HG03095 (cell line): ENCODE data around the gene STIM2.
"Not testable (repeated sequence)": the region's sequence is repeated elsewhere in the genome, so short reads cannot be mapped to it uniquely, and the experiment has no call there.

Experiments used
- ATAC-seq: cut with Tn5 transposase; IDR thresholded peaks from one replicate; pipeline ENCODE4 v1.9.1; 2021; ENCODE audit warnings: moderate library complexity; ENCODE audit not compliant: unreplicated experiment

The STIM2 gene

DNA sequence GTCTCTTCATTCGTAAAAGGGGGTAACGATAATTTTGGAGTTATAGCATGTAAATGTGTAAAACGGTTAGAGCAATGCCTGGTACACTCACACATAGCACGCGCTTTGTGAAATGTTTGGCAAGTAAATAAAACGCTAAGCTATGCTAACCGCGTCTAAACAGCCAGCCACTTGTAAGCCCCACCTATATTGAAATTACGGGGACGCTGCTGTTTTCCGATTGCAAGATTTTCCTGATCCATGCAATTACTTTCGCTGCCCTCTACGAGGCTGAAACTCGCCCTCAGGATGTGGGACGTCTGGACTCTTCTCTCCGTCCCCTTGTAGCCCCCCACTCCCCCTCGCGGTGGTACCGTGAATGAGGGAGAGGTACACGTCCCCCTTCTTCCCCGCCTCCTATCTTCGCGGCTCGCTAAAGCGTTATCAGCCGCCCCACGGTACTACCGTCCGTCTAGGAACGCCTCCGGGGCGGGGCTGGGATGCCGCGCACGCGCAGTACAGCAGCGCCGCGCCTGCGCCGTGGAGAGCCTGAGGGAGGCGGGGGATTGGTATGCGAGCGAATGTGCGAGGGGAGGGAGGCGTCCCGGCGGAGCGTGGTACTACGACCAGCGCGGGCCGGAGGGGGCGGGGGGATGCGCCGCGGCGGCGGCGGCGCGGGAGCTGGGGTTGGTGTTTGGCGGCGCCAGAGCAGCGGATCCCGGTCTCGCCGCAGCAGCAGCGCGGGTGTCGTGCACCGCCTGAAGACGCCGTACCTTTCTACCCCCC lies at the start of gene STIM2:
STIM2 (plus strand) TSS at position 685 of the 765 bp plus-strand sequence.
- ATAC-seq: peak; percentile 53

DNA sequence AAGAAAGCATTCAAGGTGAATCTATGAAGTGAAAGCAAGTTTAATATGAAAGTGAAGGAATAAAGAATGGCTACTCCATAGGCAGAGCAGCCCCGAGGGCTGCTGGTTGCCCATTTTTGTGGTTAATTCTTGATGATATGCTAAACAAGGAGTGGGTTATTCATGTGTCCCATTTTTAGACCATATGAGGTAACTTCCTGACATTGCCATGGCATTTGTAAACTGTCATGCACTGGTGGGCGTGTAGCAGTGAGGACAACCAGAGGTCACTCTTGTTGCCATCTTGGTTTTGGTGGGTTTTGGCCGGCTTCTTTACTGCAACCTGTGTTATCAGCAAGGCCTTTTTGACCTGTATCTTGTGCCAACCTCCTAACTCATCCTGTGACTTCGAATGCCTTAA lies 49.1 kb upstream of the STIM2 start:
- ATAC-seq: not testable (repeated sequence)

DNA sequence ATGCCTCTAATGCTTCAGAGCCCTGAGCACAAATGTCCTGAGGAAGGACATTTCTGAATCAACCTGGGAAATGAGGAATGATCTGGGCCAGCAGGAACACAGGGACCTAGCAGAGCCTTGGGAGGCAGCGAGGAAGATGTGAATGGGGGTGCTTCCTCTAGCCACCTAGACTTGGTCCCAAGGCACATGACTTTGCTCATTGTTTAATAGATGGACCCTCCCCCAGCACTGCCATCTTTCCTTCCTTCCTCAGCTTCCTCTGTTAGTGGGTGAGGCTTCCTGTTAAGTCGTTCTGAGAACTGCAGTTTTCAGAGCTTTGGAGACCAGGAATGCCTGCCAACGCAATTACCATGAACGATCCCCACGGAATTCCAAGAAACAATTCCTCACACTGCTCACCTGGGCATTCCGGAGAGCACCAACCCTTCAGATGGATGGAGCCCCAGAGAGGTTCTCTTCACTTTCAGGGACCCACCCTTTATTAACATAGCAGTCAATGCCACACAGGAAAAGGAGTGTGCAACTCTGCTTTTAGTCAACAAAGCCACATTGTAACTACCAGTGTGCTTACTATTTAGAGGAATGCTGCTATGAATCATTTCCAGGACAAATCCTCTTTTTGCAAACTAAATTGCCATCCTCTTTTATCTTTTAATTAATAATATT lies 48.5 kb upstream of the STIM2 start:
- no peak for ATAC-seq

DNA sequence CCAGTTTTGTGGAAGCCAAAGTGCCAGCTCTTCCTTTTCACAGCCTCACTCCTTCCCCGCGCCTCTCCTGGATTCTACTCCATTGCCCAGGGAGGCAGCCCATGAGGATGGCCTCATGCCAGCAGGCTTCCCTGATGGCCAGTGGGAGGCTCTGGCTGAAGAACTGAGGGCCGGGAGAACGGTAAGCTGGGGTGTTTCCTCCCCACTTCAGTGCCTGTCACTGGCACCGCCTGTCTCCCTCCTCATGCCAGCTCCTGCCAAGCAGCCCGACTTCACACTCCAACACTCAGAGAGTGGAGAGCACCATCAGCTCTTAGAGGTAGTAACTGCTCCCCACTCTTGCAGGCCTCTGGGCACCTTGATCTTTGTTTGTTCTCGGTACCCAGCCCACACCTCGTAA lies 46.9 kb upstream of the STIM2 start:
- no peak for ATAC-seq

DNA sequence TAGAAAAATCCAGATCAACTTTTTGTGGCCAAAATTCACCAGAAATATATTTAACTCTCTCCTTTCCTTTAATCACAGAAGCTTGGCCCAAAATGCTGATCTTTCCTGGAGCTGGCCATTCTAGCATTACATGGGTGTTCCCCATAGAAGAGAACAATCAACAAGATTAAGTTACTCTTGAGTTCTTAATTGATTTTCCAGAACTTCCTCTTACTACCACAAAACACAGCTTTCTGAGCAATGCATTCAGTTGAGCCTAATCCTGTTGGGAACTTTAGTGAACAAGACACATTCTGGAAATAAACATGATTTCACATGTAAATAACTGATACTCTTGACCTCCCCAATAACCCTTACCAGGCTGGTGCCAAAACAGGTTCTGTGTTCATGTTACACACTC lies 45.4 kb upstream of the STIM2 start:
- no peak for ATAC-seq

DNA sequence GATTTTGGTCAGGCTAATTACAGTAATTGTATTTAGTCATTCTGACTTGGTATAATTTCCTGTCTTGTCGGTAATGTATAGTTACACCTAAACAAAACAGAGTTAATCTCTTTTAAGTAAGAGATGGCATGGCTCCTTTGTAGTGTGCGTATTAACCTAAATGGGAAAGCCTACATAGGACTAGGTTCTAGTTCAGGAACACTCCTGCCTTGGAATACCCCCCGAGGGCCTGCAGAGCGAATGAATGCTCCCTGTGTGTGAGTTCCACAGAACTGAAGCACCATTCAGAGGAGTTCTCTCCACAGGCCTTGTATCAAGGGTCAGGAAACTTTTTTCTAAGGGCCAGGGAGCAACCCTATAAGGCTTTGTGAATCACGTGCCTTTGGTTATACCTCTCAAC lies 44.9 kb upstream of the STIM2 start:
- ATAC-seq: no peak

DNA sequence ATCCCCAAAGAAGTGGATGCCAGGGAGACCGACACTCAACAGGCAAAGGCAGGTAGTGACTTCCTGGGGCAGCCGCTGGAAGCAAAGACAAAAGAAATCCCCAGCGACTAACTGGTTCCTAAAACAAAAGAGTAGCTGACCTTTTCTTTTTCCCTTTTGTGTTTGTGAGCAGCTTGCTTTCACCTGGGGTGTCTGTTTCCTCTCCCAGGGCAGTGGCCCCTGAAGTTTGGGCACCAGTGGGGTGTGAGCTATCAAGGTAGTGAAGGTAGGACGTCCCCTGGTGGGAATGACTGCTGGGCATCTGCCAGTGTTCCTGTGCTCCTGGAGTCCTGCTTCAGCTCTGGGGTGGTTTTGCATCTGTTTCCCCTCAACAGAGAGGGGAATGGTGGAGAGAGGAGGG lies 41.6 kb upstream of the STIM2 start:
- ATAC-seq: no peak

DNA sequence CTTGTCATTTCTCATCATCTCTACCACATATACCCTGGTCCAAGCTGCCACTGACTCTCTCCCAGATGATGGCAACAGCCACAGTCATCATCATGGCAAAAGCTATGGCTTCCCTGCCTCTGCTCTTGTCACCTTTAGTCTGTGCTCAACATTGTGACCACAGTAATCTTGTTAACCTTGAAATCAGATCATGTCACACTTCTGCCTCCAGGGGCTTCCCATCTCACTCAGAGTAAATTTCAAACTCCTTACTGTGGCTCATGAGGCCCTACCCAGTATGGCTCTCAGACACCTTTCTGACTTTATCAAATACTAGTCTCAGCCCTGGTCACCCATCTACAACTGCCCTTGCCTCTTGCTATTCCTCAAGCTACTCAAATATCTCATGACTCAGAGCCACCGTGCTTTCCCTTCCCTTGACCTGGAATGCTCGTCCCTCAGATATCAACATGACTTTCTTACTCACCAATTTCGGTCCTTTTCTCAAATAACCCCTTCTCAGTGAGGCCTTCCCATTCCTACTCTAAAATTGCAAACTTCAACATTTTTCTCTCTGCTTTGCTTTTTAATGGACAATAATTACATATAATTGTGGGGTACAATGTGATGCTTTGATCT lies 41.1 kb upstream of the STIM2 start:
- ATAC-seq: no peak

DNA sequence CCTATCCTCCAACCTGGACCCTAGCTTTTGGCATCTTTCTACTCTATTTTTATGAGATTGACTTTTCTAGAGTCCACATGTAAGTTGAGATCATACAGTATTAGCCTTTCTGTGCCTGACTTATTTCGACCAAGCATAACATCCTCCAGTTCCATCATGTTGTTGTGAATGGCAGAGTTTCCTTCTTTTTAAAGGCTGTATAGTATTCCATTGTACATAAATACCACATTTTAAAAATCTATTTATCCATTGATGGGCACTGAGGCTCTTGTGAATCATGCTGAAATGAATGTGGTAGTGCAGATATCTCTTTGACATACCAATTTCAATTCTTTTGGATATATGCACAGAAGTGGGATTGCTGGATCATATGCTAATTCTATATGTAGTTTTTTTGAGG lies 40.3 kb upstream of the STIM2 start:
- ATAC-seq: no peak

DNA sequence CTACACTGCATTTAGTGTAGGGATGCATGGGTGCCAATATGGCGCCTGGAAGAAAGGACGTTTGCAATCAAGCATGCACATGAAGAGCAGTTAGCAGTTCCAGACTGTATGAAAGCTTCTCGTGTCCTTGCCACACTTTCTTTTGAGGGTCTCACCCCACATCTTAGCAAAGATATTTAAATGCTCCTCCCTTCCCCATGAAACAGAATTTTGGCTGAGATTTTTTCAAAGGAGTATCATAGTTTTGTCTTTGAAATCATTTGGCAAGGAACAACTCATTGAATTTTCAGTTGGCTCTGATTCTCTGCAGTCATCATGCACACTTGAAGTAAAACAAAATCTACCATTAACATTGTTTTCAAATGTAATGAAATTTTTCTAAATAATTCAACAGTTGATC lies 39.6 kb upstream of the STIM2 start:
- no peak for ATAC-seq

DNA sequence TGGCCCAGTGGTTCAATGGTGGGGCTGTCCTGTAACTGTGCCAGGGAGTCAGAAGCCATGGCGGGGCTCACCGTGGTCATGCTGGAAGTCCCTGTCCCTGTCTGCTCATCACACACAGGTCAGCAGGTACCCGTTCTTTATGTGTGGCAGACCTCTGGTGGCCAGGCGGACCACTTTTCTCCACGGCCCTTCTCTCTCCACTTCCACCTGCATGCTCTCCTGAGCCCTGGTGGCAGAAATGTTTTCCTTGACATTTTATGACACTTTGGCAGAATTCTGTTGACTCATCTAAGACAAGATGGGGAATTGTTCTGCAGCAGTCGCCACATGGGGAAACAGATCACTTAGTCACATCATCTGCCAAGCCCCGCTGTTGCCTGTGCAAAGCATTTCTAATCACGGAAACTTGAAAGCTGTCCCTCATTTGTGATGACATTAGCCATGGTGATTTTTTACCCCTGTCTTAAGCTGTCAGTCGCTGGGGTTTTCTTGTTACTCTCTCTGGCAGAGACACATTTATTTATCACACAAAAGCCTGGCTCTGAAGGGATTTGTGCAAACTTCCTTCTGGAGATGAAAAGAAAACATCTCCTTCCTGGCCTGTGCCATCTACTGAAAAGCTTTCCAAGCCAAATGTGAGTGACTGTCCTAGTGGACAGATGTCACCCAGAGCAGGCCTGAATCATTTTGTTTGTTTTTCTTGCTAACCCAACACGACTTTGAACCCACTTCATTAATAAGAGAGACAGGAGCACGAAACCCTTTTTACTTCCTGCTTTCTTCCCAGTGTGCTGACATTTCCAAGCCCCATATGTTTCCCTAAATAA lies 38.8 kb upstream of the STIM2 start:
- no peak for ATAC-seq

DNA sequence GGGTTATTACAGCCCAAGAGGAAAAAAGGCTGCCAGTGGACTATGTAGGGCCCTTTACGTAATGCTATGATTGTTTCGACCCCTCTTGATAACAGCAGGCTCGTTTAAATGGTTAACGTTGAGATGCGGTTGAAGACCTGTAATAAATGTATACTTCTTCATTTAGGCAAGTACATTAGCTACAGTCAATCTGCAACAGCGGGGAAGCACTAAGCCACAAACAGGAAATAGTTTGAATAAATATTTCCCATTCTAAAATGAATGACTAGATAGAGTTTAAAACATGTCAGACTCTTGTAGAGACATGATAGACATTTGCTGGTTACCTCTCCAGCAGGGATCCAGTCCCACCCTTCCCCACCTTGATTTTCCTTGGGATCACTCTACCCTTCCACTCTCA lies 38.1 kb upstream of the STIM2 start:
- ATAC-seq: peak; percentile 48

DNA sequence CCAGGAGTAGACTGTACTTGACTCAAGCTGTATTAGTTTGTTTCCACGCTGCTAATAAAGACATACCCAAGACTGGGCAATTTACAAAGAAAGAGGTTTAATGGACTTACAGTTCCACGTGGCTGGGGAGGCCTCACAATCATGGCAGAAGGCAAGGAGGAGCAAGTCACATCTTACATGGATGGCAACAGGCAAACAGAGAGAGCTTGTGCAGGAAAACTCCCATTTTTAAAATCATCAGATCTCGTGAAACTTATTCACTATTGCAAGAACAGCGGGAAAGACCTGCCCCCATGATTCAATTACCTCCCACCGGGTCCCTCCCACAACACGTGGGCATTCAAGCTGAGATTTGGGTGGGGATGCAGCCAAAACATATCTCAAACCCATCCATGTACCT lies 37.7 kb upstream of the STIM2 start:
- ATAC-seq: not testable (repeated sequence)

DNA sequence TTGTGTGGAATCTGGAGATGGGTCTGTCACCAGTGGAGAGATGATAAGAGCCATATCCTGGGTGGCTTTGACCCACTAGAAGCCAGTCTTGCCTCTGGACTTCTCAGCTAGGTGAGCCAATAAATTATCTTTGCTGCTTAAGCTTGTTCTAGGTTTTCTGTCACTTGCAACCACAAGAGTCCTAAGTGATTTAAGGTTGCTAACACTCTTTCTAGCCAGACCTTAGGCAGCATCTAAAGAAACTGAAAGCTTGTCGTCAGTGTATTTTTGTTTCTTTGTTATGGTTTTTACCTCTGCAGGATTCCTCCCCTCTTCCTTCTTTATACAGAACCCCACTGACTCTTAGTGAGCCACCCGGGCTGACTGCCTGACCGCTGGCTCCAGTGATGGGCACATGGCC lies 37.1 kb upstream of the STIM2 start:
- ATAC-seq: no peak

DNA sequence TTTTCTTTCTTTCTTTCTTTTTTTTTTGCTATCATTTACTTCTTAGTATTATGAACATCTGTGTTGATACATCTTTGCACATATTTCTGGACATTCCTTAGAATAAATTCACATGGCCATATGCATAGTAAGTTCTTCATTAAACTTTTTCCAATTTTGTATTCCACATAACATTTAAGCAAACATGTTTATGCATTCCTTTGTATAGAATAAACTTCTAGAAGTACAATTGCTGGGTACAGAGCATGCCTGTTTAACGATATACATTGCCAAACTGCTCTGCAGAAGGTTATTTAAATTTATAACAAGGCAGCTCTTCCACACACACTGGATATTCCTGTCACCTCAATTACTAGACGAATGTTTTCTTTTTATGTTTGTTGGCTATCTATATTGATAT lies 36.0 kb upstream of the STIM2 start:
- no peak for ATAC-seq

DNA sequence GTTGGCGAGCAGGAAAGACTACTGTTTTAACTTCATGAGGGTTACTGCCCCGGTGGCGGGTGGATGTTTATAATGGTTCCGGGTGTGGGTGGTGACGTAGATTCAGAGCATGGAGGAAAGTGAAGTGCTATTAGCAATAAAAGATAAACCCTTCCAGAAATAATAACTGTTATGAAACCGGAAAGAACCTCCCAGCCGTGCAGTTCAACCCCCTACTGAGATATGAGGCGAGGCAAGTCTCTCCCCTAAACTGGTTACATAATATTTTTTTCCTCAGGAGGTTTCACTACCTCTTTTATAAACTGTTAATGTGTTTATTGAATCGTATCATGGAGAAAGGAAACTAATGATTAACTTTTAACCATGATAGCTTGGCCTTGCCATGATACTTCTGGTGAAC lies 33.9 kb upstream of the STIM2 start:
- peak; percentile 85 for ATAC-seq

DNA sequence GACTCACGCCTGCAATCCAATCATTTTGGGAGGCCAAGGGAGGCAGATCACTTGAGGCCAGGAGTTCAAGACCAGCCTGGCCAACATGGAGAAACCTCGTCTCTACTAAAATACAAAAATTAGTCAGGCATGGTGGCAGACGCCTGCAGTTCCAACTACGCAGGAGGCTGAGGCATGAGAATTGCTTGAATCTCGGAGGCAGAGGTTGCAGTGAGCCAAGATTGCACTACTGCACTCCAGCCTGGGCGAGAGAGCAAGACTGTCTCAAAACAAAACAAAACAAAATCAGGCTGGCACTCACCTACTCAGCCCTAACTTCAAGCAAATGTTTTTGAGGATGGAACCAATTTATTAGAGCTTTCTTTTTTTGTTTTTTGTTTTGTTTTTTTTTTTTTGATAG lies 33.3 kb upstream of the STIM2 start:
- ATAC-seq: not testable (repeated sequence)

DNA sequence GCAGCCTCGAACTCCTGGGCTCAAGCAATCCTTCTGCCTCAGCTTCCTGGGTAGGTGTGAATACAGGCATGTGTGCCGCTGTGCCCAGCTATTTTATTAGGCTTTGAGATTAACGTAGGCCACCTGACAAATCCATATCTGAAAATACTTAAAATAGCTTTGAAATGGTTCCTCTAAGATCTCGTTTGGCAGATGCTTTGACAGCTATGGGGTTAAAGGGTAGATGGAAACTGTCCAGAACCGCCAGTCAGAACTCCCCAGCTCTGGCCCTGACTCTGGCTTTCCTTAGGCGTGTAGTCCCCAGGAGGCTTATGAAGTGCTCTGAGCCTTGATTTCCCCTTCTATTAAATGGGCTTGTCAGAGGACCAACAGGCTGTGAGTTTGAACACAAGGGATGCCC lies 32.8 kb upstream of the STIM2 start:
- no peak for ATAC-seq

DNA sequence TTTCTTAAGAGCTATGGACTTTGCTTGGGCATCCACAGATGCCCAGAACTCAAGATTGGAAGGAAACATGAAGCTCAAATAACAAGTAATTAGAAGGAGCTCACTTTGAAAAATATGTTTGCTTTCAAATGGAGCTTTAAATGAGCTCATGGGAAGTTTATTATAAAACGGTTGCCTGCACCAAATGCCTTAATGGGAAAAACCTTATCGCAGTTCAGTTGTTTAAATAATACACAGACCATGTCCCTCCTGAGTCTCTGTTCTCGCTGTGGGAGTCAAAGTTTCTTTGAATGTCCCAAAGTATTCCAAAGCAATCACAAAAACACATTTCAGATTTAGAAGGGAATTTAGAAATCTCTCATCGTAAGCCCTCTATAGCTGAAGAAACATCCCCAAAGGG lies 31.6 kb upstream of the STIM2 start:
- no peak for ATAC-seq

DNA sequence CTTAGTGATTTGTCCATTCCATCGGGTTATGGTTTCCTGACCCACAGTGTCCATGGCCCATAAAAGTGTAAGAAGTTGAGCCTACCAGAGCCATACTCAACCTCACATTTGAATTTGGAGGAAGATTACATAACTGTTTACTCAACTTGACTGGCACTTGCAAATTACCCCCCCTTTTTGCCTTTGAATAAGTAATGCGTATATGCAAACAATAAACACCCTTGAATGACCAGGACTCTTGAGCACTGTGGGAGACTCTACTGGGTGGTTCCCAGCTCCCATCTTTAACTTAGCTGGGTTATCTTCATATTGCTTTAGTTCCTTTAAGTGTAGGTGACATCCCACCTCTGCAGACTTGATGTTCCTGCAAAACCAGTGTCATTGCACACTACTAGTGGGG lies 30.6 kb upstream of the STIM2 start:
- no peak for ATAC-seq

DNA sequence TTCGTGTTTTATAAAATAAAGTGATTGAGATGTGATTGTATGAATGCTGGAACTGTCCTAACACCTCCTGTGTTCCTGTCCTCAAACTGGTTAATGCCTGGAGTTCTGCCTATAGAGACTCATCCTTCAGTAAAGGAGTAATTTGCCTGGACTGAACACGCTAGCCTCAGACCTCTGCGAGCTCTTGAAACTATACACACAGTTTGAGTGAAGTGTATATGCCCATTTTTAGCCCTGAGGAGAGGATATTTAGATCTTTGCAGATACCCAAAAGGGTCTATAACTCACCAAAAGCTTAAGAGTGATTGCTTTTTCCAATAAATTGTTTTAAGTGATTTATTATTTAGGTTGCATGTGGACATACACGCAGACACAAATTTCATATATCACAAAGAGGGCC lies 29.9 kb upstream of the STIM2 start:
- no peak for ATAC-seq
